PC-3 (cell line): ENCODE results near the gene SRRD. TPM values are rescaled to one million over a fixed set of nuclear protein-coding genes. Genes with fewer than 3 reads are reported as not detected.

Experiments used
- ATAC-seq: fragments of 200-7000 bp; cut with Tn5 transposase; 2 replicates; pipeline ENCODE4 v1.9.1; 2020; ENCODE audit warnings: mild to moderate bottlenecking, moderate library complexity
- BruUV-seq: library from RNA; stranded (reverse); fragments of 400-500 nt; replicated peaks from 2 replicates; lab custom pipeline; 2021; lab: Mats Ljungman, UMichigan
- CTCF ChIA-PET: fragments of 300-600 bp; sonication (Branson Sonifier 250); formaldehyde crosslinking; loops from one replicate; lab custom pipeline; 2022; ENCODE audit warnings: antibody characterized with exemption; lab: Charles Lee
- POLR2A ChIA-PET: fragments of 300-600 bp; sonication (Branson Sonifier 250); formaldehyde crosslinking; loops from one replicate; lab custom pipeline; 2022; ENCODE audit warnings: antibody characterized with exemption; ENCODE audit not compliant: unreplicated experiment; lab: Charles Lee
- DNase-seq: peaks from one replicate; pipeline ENCODE4 v3.0.0-alpha.2; 2015
- H2AFZ ChIP-seq: fragments of 300-600 bp; sonication (generic); 2 replicates; pipeline ENCODE4 v1.6.0; 2016; ENCODE audit warnings: antibody characterized with exemption, low read length
- H3F3A ChIP-seq: fragments of 300-600 bp; sonication (generic); one replicate; pipeline ENCODE4 v1.6.0; 2017; ENCODE audit warnings: antibody characterized with exemption, low read length, control low read depth, mild to moderate bottlenecking; ENCODE audit not compliant: unreplicated experiment
- H3K27ac ChIP-seq: fragments of 300-600 bp; sonication (generic); 2 replicates; pipeline ENCODE4 v1.5.1; 2016; ENCODE audit warnings: mild to moderate bottlenecking, low read length
- H3K27me3 ChIP-seq: fragments of 300-600 bp; sonication (generic); 2 replicates; pipeline ENCODE4 v1.6.1; 2016; ENCODE audit warnings: low read length, mixed read lengths
- H3K36me3 ChIP-seq: fragments of 300-600 bp; sonication (generic); 2 replicates; pipeline ENCODE4 v1.6.1; 2016; ENCODE audit warnings: low read depth, mixed run types, low read length, mixed read lengths
- H3K4me1 ChIP-seq: fragments of 300-600 bp; sonication (generic); 2 replicates; pipeline ENCODE4 v1.5.1; 2016; ENCODE audit warnings: low read length; ENCODE audit not compliant: insufficient read depth
- H3K4me2 ChIP-seq: fragments of 300-600 bp; sonication (generic); 2 replicates; pipeline ENCODE4 v1.6.0; 2016; ENCODE audit warnings: low read length
- H3K4me3 ChIP-seq: fragments of 300-600 bp; sonication (generic); 2 replicates; pipeline ENCODE4 v1.5.1; 2016; ENCODE audit warnings: mild to moderate bottlenecking, low read length, mixed read lengths
- H3K79me2 ChIP-seq: fragments of 300-600 bp; sonication (generic); 2 replicates; pipeline ENCODE4 v1.6.1; 2017; ENCODE audit warnings: low read length, mixed read lengths
- H3K9ac ChIP-seq: fragments of 300-600 bp; sonication (generic); 2 replicates; pipeline ENCODE4 v1.6.0; 2016; ENCODE audit warnings: mild to moderate bottlenecking, low read length
- H3K9me2 ChIP-seq: fragments of 300-600 bp; sonication (generic); replicated peaks from 2 replicates; pipeline ENCODE4 v1.6.1; 2016; ENCODE audit warnings: mixed run types, low read length, mixed read lengths
- H3K9me3 ChIP-seq: fragments of 300-600 bp; sonication (generic); 2 replicates; pipeline ENCODE4 v1.6.1; 2016; ENCODE audit warnings: low read length, mixed read lengths
- H4K20me1 ChIP-seq: fragments of 300-600 bp; sonication (generic); 2 replicates; pipeline ENCODE4 v1.6.1; 2016; ENCODE audit warnings: low read length, mixed read lengths
- EZH2 ChIP-seq: fragments of 300-600 bp; sonication (generic); IDR thresholded peaks from one replicate; pipeline ENCODE4 v1.6.1; 2017; ENCODE audit warnings: antibody characterized with exemption, mild to moderate bottlenecking, low read length; ENCODE audit not compliant: unreplicated experiment
- EZH2phosphoT487 ChIP-seq: fragments of 300-600 bp; sonication (generic); IDR thresholded peaks from 2 replicates; pipeline ENCODE4 v1.6.1; 2018; ENCODE audit warnings: mild to moderate bottlenecking, antibody characterized with exemption, low read length, borderline replicate concordance
- intact Hi-C: fragments of 100-400 bp; cut with micrococcal nuclease; formaldehyde crosslinking; loops from 2 replicates; pipeline ENCODE4 v1.9.0; 2023
- total RNA-seq: library from RNA; depleted of rRNA; stranded (reverse); fragments of >200 nt; gene quantifications from 2 replicates; pipeline ENCODE4 v1.2.3, GENCODE V29; 2014
- TF ChIP-seq, protein P1 (sequence below): fragments of 300-600 bp; sonication (generic); conservative IDR thresholded peaks from 2 replicates; pipeline ENCODE4 v1.5.1; 2017; ENCODE audit warnings: antibody characterized with exemption, low read depth, mild to moderate bottlenecking, low read length

The SRRD gene
- total RNA-seq, 1 experiment from 2014 or later = 17.6 TPM

DNA sequence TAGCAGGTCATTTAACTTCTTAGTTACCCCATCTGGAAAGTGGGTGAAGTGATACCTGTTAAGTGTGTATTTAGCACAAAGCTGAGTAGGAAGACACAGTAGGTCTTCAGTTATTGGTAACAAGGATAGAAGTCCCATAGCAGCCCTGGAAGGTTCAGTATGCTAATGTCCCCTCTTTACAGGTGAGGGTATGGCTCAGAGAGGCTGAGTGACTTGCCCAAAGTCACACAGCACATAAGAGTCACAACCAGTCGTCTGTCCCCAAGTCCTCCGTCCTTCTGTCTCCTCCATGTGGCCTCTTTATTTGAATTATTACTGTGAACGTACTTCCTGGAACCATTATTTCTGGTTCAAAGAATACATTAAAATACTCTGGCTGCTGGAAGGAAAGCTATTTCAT, 44.1 kb upstream of the SRRD start:
- ChIA-PET CTCF (no interaction called here), POLR2A (no interaction called here)
- ATAC-seq (no peak), DNase-seq (no peak)
- H3K9ac ChIP-seq = no peak overlapping the region
- H3F3A ChIP-seq = no peaks in the 10 kb centered on the region
- no peaks in the 10 kb centered on the region for H3K79me2 ChIP-seq
- no peak overlapping the region for H3K27ac ChIP-seq
- no peaks in the 10 kb centered on the region; the same call in 1 of the 2 replicates for H3K4me1 ChIP-seq
- no peak overlapping the region for H3K4me2 ChIP-seq
- no peaks in the 10 kb centered on the region for H3K36me3 ChIP-seq
- no peak overlapping the region for H2AFZ ChIP-seq
- no TSS peak for BruUV-seq
- intact Hi-C loops = no loop called here
- H4K20me1 ChIP-seq = no peaks in the 10 kb centered on the region
- H3K27me3 ChIP-seq = no peaks in the 10 kb centered on the region
- no peaks in the 10 kb centered on the region for H3K9me3 ChIP-seq
- no peaks in the 10 kb centered on the region for H3K9me2 ChIP-seq
- H3K4me3 ChIP-seq = no peak overlapping the region
- no peak for TF ChIP-seq EZH2

DNA sequence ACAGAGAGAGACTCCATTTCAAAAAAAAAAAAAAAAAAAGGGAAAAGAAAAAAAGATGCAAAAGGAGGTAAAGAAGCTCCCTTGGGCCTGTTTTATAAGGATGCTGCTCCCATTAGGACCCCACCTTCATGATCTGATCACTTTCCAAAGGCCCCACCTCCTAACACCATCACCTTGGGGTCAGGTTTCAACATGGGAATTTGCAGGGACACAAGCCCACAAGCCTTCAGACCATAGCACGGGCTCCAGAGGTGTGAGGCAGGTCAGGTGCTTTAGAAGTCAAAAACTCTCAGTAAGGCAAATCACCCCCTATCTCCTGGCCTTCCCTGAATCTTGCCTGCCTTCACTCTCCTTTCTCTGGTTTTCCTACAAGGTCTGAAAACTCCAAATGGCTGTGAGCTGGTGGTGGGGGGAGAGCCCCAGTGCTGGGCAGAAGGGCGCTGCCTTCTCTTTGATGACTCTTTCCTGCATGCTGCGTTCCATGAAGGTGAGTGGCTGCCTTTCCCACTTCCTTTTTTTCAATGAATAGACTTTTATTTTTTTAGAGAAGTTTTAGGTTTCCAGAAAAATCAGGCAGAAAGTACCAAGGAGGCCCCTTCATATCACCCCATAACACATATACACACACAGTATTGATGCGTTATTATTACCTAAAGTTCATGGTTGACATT, 41.5 kb upstream of the SRRD start:
- Histone ChIP-seq H3K4me3 (no peak overlapping the region), H2AFZ (no peak overlapping the region), H3K4me1 (no peaks in the 10 kb centered on the region), H3K36me3 (no peaks in the 10 kb centered on the region), H3F3A (no peaks in the 10 kb centered on the region), H3K27ac (no peak overlapping the region), H3K27me3 (no peaks in the 10 kb centered on the region), H3K9ac (no peak overlapping the region), H3K4me2 (no peak overlapping the region), H3K79me2 (no peaks in the 10 kb centered on the region), H3K9me2 (no peaks in the 10 kb centered on the region), H3K9me3 (no peaks in the 10 kb centered on the region), H4K20me1 (no peaks in the 10 kb centered on the region)
- TF ChIP-seq EZH2 (no peak), EZH2phosphoT487 (no peak)
- TF ChIP-seq, protein P1, sequence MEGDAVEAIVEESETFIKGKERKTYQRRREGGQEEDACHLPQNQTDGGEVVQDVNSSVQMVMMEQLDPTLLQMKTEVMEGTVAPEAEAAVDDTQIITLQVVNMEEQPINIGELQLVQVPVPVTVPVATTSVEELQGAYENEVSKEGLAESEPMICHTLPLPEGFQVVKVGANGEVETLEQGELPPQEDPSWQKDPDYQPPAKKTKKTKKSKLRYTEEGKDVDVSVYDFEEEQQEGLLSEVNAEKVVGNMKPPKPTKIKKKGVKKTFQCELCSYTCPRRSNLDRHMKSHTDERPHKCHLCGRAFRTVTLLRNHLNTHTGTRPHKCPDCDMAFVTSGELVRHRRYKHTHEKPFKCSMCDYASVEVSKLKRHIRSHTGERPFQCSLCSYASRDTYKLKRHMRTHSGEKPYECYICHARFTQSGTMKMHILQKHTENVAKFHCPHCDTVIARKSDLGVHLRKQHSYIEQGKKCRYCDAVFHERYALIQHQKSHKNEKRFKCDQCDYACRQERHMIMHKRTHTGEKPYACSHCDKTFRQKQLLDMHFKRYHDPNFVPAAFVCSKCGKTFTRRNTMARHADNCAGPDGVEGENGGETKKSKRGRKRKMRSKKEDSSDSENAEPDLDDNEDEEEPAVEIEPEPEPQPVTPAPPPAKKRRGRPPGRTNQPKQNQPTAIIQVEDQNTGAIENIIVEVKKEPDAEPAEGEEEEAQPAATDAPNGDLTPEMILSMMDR = no peak
- intact Hi-C loops = no loop called here
- ATAC-seq = no peak
- CTCF ChIA-PET = no interaction called here
- BruUV-seq = no TSS peak
- POLR2A ChIA-PET = no interaction called here
- no peak for DNase-seq

DNA sequence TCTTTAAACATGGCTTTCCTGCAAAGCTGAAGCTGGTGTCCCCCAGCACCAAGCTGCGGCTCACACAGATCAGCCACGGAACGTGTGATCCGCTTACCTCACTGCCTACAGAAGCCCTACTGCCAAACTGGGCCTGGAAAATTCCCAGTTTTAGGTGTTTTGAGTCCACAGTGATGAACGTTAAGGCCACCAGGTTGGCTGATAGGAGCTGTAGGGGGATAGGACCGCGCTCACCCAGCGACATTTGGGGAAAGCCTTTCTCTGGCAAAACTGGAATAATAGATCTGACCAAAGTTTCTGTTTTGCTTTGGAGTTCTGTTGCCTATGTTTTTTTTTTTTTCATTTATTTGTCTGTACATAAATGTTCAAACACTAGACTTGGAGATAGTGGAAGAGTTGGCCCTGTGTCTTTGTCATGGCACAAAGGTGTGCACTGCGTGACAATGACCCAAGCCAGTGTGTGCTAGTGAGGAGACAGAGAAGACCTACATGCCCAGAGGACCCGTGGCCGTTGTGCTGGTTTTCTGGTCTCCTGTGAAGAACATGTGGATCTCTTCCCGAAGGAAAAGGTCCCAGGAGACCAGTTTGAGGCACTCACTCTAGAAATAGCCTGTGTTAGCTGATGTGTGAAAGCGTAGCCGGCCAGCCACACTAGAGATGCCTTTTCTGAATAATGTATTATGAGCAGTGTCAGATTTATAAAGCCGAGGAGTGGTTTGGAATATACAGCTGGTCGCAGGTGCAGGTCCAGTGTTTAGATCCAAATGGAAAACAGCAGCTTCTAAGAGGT, 39.6 kb upstream of the SRRD start:
- H2AFZ ChIP-seq = no peak overlapping the region
- no peak overlapping the region for H3K4me3 ChIP-seq
- H3F3A ChIP-seq = no peaks in the 10 kb centered on the region
- H3K9me2 ChIP-seq = no peaks in the 10 kb centered on the region
- H3K9ac ChIP-seq = no peak overlapping the region
- no TSS peak for BruUV-seq
- ChIA-PET CTCF (interaction anchor here (0.5 kb wide), 1 partner anchor 1262 kb away, joined by 11 read pairs; no protein-coding TSS in a partner anchor), POLR2A (no interaction called here)
- intact Hi-C loops = no loop called here
- no peaks in the 10 kb centered on the region for H4K20me1 ChIP-seq
- no peaks in the 10 kb centered on the region for H3K36me3 ChIP-seq
- ATAC-seq (no peak), DNase-seq (no peak)
- no peak overlapping the region for H3K4me2 ChIP-seq
- H3K9me3 ChIP-seq = no peaks in the 10 kb centered on the region
- H3K27me3 ChIP-seq = no peaks in the 10 kb centered on the region
- H3K27ac ChIP-seq = no peak overlapping the region
- H3K79me2 ChIP-seq = no peaks in the 10 kb centered on the region
- TF ChIP-seq, protein P1 = no peak
- TF ChIP-seq EZH2 = no peak
- no peak for TF ChIP-seq EZH2phosphoT487
- no peaks in the 10 kb centered on the region for H3K4me1 ChIP-seq
